HG03442 (cell line): Measurements from ENCODE around the gene NADSYN1.

Experiments used
- ATAC-seq: cut with Tn5 transposase; IDR thresholded peaks from one replicate; pipeline ENCODE4 v1.9.1; 2021; ENCODE audit warnings: mild to moderate bottlenecking, moderate library complexity; ENCODE audit not compliant: unreplicated experiment

NADSYN1 gene

DNA sequence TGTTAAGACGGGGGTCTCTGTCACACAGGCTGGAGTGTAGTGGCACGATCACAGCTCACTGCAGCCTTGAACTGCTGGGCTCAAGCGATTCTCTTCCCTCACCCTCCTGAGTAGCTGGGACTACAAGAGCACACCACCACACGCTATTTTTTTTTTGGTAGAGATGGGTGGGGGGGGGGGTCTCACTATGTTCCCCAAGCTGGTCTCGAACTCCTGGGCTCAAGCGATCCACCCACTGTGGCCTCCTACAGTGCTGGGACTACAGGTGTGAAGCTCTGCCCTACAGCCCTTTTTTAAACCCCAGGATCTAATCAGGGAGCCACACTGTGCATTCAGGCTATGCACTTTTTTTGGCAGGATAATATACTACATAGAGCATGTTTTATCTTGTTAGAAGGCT, 3.4 kb upstream of the NADSYN1 start:
- ATAC-seq, result no peak

DNA sequence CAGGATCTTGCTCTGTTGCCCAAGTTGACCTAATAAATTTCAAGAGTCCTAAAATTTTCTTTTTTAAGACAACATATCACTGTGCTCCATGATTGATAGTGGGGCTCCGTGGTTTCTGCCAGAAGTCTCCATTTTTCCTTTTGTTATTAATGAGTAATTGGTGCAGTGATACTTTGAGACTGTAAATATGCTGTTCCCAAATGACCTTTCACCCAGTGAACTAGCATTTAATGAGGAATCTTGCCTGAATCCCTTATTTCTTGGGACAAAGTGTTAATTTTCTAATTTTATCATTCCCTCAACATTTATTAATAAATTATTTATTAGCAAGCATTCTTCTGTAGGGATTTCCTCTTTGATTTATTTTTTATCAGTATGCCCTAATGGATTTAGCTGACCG, 2.5 kb upstream of the NADSYN1 start:
- no peak for ATAC-seq

GRCh38 chr11:71450939-71451338, 2.1 kb upstream of the NADSYN1 start:
- ATAC-seq, result no peak

GRCh38 chr11:71451596-71452198, 1.3 kb upstream of the NADSYN1 start:
- ATAC-seq, result no peak

DNA sequence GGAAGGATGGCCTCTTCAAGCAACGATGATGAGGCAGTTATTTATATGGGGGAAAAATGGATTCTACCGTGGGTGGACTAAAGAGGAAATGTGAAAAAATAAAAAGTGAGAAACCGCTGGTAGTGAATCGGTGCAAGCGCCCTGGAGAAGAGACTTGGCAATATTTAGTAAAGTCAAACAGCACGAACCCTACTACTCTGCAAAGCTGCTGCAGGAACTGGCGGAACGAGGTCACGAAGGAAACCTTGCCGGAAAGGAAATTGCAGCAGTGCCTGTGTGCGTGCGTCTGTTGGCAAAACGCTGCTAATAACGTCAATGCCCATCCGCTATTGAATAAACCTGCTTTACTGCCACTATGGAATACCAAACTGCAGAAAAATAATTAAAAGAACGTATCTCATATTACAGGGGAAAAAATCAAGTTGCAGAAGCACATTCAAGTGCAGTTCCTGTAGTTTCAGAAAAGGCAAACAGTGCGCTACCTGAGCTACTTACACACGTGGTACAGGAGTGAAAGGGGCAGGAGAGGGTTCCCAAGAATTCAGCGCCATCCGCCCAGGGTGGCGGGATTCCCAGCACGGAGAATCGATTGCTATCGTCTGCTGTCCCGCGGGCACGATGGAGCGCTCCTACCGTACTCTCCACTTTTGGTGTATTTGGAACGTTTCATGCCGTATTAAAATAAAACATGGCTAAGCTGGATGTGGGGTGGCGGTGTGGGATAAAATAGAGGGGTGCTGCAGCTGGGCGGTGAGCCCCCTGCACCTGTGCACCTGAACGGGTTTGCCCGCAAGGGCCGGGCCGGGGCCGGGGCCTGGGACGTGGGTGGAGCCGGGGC, 585 bp upstream of the NADSYN1 start:
- ATAC-seq, result no peak

GRCh38 chr11:71453918-71454304, 908 bp downstream of the NADSYN1 start:
- ATAC-seq, result no peak

DNA sequence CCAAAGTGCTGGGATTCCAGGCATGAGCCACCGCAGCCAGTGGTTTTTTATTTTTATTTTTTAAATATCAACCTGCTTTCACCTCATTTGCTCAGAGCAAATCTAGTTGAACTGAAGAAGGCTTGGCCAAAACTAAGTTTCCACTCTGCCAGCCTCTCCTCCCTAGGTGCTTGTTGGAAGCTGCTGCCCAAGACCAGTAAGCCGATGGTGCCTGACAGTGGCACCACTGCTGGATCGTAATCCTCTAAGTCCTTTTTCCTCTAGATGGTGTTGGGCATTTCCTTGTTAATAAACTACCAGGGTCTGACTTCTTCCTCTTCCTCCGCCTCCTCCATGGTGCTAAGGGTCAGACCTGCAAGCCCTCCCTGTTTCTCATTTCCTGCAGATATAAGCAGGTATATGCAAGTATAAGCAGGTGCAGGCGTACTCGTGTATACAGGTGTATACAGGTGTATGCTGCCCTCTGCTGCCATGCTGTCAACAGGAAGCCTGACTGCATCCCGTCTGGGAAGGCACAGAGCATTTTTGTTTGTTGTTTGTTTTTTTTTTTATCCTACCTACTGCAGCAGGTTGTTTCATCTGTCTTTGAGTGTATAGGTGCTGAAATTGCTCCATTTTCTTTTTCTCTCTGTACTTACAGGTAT, 1.6 kb downstream of the NADSYN1 start:
- ATAC-seq, result no peak

DNA sequence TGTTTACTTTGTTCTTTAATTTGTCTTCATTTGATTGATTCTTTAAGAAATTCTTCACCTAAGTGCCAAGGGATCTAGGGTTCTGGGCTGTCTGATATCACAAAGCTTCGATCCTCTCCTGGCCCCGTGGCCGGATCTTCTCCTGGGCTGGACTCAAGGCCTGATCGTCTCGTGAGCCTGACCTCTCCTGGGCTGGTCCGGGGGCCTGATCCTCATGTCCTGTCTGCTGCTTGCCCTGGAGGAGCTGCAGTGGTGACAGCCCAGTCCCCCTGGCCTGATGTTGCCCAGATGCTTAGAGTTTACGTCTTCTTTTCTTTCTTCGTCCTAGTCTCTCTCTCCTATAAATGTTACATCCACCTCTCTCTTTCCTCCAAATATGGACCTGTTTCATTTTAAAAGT, 3.3 kb downstream of the NADSYN1 start:
- ATAC-seq, result no peak

GRCh38 chr11:71456831-71457230, 3.8 kb downstream of the NADSYN1 start:
- ATAC-seq, result no peak

- ATAC-seq, result no peak
Measured at GRCh38 chr11:71458146-71459070, 5.4 kb downstream of the NADSYN1 start.

DNA sequence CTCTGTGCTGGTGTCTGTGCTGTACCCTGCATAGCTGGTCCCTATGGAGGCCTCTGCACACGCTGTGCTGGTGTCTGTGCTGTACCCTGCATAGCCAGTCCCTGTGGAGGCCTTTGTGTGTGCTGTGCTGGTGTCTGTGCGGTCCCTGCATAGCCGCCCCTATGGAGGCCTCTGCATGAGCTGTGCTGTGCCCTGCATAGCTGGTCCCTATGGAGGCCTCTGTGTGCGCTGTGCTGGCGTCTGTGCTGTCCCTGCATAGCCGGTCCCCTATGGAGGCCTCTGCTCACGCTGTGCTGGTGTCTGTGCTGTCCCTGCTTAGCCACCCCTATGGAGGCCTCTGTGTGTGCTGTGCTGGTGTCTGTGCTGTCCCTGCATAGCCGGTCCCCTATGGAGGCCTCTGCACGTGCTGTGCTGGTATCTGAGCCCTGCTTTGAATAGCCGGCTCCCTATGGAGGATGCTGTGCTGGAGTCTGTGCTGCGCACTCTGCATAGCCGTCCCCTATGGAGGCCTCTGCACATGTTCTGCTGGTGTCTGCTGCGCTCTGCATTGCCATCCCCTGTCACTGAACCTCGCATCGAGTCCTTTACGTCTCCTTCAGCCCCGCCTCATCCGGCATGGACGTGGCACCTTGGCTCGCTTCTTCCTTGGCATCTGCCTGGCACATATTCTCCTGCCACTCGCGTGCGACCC, 6.2 kb downstream of the NADSYN1 start:
- ATAC-seq, result no peak

GRCh38 chr11:71459767-71460320, 6.8 kb downstream of the NADSYN1 start:
- ATAC-seq, result no peak

DNA sequence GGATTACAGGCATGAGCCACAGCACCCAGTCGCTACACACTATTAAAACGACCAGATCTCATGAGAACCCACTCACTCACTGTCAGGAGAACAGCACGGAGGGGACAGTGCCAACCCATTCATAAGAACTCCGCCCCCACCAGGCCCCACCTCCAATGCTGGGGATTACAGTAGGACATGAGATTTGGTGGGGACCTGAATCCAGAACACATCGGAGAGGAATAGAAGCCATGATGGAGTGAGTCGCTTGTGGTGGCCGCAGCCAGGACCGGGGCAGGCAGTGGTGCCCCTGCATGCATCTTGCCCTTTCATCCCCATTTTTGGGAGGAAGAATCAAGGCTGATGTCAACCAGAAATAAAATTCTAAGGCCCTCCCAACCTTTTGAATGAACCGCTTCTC, 8.7 kb downstream of the NADSYN1 start:
- no peak for ATAC-seq

- no peak for ATAC-seq
Measured at GRCh38 chr11:71462726-71463125, 9.7 kb downstream of the NADSYN1 start.

GRCh38 chr11:71463331-71464211, 10.6 kb downstream of the NADSYN1 start:
- ATAC-seq, result no peak

GRCh38 chr11:71465054-71465453, 12.1 kb downstream of the NADSYN1 start:
- ATAC-seq, result no peak

DNA sequence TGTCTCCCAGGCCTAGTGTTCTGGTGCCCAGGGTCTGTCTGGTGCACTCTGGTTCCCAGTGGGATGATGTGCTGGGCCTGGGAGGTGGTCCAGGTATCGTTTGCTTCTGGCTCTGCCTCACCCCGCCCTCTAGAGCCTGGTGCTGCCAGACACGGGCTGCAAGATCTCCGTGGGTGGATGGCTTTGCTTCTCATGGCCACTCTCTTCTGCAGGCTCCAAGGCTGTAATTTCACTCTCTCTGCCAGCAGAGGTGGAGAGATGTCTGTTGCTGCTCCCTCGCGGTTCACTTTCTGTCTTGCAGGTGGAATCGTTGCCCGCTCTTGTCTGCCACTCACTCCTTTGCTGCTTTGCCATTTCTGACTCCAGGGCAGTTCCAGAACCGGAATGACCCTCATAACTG, 13.4 kb downstream of the NADSYN1 start:
- no peak for ATAC-seq

- ATAC-seq, result no peak
Measured at GRCh38 chr11:71467164-71467563, 14.2 kb downstream of the NADSYN1 start.

DNA sequence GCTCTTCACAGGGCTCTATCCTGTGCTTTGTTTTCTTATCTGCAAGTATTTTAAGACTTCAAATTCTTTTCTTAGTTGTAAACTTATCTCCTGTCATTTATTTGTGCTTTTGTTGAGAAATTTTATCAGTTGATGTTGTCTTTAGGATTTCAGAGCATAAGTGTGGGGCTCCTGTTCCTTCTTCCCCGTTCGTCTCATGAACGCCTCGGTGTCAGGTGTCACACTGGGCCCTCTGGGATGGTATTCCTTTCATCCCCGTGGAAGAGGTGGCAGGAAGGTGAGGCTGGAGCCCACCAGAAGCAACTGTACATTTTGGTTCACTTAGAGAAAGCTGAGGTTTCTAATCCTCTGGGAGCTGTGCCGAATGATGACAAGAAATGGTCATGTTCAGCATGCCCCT, 17.9 kb downstream of the NADSYN1 start:
- ATAC-seq, result no peak
